Natural killer cell (primary cell): ENCODE data around the gene OLFM4. TPM values are rescaled to one million over a fixed set of nuclear protein-coding genes. Genes with fewer than 3 reads are reported as not detected.

Experiments used
- ATAC-seq, 3 donors: fragments of 150-1000 bp in 2 of 3; fragments of 200-7000 bp in 1 of 3; cut with Tn5 transposase; 1 replicate in 1 of 3; 2 replicates in 2 of 3; pipeline ENCODE4 v1.10.0; 2021; ENCODE audit warnings: mild to moderate bottlenecking in 2 of 3, moderate library complexity in 2 of 3
- DNase-seq, 2 donors: peaks; one replicate each; pipeline versions ENCODE4 v3.0.0 to v3.0.0-alpha.2; 2013 to 2021; ENCODE audit warnings: mixed read lengths in 1 of 2
- H3K27ac ChIP-seq: one replicate; pipeline ENCODE4 v1.5.1; 2013; ENCODE audit warnings: mild to moderate bottlenecking, low read length
- H3K27me3 ChIP-seq: one replicate; pipeline ENCODE4 v1.6.1; 2013; ENCODE audit warnings: low read length; ENCODE audit not compliant: control insufficient read depth, insufficient read depth
- H3K36me3 ChIP-seq: one replicate; pipeline ENCODE4 v1.6.1; 2013; ENCODE audit warnings: low read length; ENCODE audit not compliant: control insufficient read depth, insufficient read depth
- H3K4me1 ChIP-seq: one replicate; pipeline ENCODE4 v1.6.1; 2013; ENCODE audit warnings: low read length; ENCODE audit not compliant: control insufficient read depth, insufficient read depth
- H3K4me3 ChIP-seq: one replicate; pipeline ENCODE4 v1.5.1; 2013; ENCODE audit warnings: low read length
- H3K9me3 ChIP-seq: one replicate; pipeline ENCODE4 v1.6.1; 2013; ENCODE audit warnings: low read length; ENCODE audit not compliant: control insufficient read depth, insufficient read depth
- H3K27ac Mint-ChIP-seq, 2 donors: one replicate each; pipeline ENCODE4 v1.8.0; 2022; ENCODE audit warnings: mild to moderate bottlenecking in 2 of 2, mixed read lengths in 2 of 2, moderate library complexity in 1 of 2
- H3K27me3 Mint-ChIP-seq, 2 donors: one replicate each; pipeline ENCODE4 v1.8.0; 2022; ENCODE audit warnings: low read depth in 2 of 2, mixed read lengths in 2 of 2
- H3K36me3 Mint-ChIP-seq: one replicate; pipeline ENCODE4 v1.8.0; 2022; ENCODE audit warnings: mixed read lengths
- H3K4me1 Mint-ChIP-seq, 2 donors: one replicate each; pipeline ENCODE4 v1.8.0; 2022; ENCODE audit warnings: mixed read lengths in 2 of 2
- H3K4me3 Mint-ChIP-seq: one replicate; pipeline ENCODE4 v1.8.0; 2022; ENCODE audit warnings: mild to moderate bottlenecking, moderate library complexity, mixed read lengths
- H3K9me3 Mint-ChIP-seq, 2 donors: one replicate each; pipeline ENCODE4 v1.8.0; 2022; ENCODE audit warnings: mixed read lengths in 2 of 2
- CTCF ChIP-seq: fragments of 200-600 bp; IDR thresholded peaks from one replicate; pipeline ENCODE4 v1.8.0; 2022; ENCODE audit warnings: antibody characterized with exemption
- WGBS: methylation state at CpG from one replicate; pipeline ENCODE4 v1.1.7; 2013; ENCODE audit warnings: missing lambda C conversion rate; ENCODE audit not compliant: insufficient coverage; 5-methylcytosine and 5-hydroxymethylcytosine counted together
- intact Hi-C: fragments of 100-400 bp; cut with micrococcal nuclease; formaldehyde crosslinking; loops from one replicate; pipeline ENCODE4 v1.14.2; 2022
- total RNA-seq, 4 donors: library from RNA; stranded (reverse); fragments of 120-200 nt in 1 of 4; gene quantifications; one replicate each; pipeline versions ENCODE4 v1.2.3 to v1.2.4, GENCODE V29; 2013 to 2022

Gene OLFM4
- total RNA-seq, 3 donors from 2014 or later (not counting 1 experiment from before 2014, with no cell fraction given) = not detected

DNA sequence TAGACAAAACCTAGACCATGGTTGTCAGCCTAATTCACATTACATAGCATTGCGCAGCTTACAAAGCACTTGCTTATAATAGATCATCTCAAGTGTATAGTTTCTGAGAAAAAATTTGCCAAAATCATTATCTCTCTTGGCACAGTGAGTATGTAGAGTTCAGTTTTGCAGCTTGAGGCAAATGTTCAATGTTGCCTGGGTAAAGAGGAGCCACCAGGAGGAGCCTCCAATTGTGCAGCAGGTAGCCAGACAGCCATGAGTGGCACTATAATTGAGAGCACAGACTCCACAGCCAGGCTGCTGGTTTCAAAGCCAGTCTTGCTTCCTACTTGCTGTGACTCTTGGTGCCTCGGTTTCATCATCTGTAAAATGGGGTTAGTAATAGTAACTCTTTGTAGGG, 24.0 kb upstream of the OLFM4 start:
- Histone ChIP-seq H3K9me3 (no peaks in the 10 kb centered on the region), H3K36me3 (no peaks in the 10 kb centered on the region), H3K27ac (no peak overlapping the region), H3K27me3 (no peaks in the 10 kb centered on the region), H3K4me1 (no peaks in the 10 kb centered on the region), H3K4me3 (no peak overlapping the region)
- Mint-ChIP-seq H3K9me3 (no peaks in the 10 kb centered on the region), H3K36me3 (no peaks in the 10 kb centered on the region), H3K27me3 (peaks cover 0 to 3% of the 10 kb centered on the region in 2 donors), H3K4me1 (peaks cover 16 to 18% of the 10 kb centered on the region in 2 donors), H3K27ac (no peak overlapping the region), H3K4me3 (no peak overlapping the region)
- WGBS = 88% methylated on average over 1 of the region's 2 CpGs
- no peak for TF ChIP-seq CTCF
- DNase-seq = no peak
- intact Hi-C loops = no loop called here
- no peak for ATAC-seq

- Mint-ChIP-seq H3K4me3 (no peak overlapping the region), H3K27ac (no peak overlapping the region), H3K9me3 (no peaks in the 10 kb centered on the region), H3K27me3 (peaks cover 0 to 3% of the 10 kb centered on the region in 2 donors), H3K4me1 (peaks cover 9% of the 10 kb centered on the region in 2 donors), H3K36me3 (no peaks in the 10 kb centered on the region)
- Histone ChIP-seq H3K36me3 (no peaks in the 10 kb centered on the region), H3K27ac (no peak overlapping the region), H3K4me3 (no peak overlapping the region), H3K27me3 (no peaks in the 10 kb centered on the region), H3K4me1 (no peaks in the 10 kb centered on the region), H3K9me3 (no peaks in the 10 kb centered on the region)
- WGBS = 96% methylated on average over 12 of the region's 12 CpGs
- intact Hi-C loops = no loop called here
- DNase-seq = no peak
- ATAC-seq = no peak
- TF ChIP-seq CTCF = no peak
Measured at GRCh38 chr13:53005626-53006025, 23.0 kb upstream of the OLFM4 start.

DNA sequence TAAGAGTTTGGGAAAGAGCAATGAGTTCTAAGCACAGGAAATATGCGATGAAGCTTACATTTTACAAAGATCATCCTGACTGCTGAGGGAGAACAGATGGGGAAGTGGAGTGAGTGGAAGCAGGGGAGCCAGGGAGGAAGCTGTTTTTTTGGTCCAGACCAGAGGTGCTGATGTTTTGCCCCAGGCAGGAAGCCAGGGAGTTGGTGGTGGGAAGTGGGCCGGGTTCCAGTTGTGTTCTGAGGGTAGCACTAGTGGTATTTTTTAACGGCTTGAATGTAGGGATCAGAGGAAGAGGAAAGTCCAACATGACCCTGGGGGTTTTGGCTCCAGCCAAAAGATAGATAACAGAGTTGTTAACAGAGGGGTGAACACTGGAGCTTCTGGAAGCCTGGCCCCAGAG, 20.7 kb upstream of the OLFM4 start:
- Histone ChIP-seq H3K27me3 (no peaks in the 10 kb centered on the region), H3K36me3 (no peaks in the 10 kb centered on the region), H3K4me1 (no peaks in the 10 kb centered on the region), H3K9me3 (no peaks in the 10 kb centered on the region), H3K4me3 (no peak overlapping the region), H3K27ac (no peak overlapping the region)
- no peak for ATAC-seq
- TF ChIP-seq CTCF = no peak
- no peaks in the 10 kb centered on the region for H3K9me3 Mint-ChIP-seq
- WGBS = 1% methylated on average over 3 of the region's 3 CpGs
- H3K27ac Mint-ChIP-seq = no peak overlapping the region
- DNase-seq = no peak
- H3K27me3 Mint-ChIP-seq = peaks cover 0 to 8% of the 10 kb centered on the region in 2 donors
- intact Hi-C loops = no loop called here
- peaks cover 9% of the 10 kb centered on the region in 2 donors for H3K4me1 Mint-ChIP-seq
- no peaks in the 10 kb centered on the region for H3K36me3 Mint-ChIP-seq
- no peak overlapping the region for H3K4me3 Mint-ChIP-seq

DNA sequence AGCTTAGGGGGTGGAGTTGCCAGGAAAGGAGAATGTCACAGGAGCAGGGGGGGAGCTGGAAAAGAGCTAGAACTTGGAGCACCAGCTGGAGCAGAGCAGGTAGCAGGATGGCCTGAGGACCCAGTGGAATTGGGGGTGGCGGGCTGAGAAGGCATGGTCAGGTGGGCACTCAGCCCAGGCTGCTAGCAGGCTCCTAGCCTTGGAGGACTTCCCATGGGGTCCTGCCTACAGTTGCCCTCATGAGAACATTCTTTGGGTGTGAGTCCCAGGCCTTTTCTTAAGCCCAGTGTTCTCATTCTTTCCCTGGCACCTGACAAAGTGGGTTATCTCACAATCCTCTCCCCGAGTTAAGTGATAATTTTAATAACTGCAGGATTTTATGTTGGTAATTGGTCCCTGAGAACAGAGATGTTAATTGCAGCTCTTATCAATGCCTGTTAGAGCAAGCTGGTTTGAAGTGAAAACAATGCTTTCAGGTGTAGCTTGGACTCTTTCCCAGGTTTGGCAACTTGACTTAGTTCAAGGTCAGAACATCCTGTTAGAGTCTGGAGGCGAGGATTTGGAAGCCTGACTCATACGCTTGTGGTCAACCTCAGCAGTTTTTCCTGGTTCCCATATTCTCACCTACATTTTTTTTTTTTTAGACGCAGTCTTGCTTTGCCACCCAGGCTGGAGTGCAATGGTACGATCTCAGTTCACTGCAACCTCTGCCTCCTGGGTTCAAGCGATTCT, 18.1 kb upstream of the OLFM4 start:
- Histone ChIP-seq H3K27me3 (no peaks in the 10 kb centered on the region), H3K9me3 (no peaks in the 10 kb centered on the region), H3K27ac (no peak overlapping the region), H3K36me3 (no peaks in the 10 kb centered on the region), H3K4me1 (no peaks in the 10 kb centered on the region), H3K4me3 (no peak overlapping the region)
- DNase-seq (no peak), ATAC-seq (no peak)
- Mint-ChIP-seq H3K36me3 (no peaks in the 10 kb centered on the region), H3K27ac (no peak overlapping the region), H3K9me3 (no peaks in the 10 kb centered on the region), H3K27me3 (peaks cover 0 to 11% of the 10 kb centered on the region in 2 donors), H3K4me3 (no peak overlapping the region), H3K4me1 (peaks cover 9% of the 10 kb centered on the region in 2 donors)
- intact Hi-C loops = no loop called here
- TF ChIP-seq CTCF = no peak
- 64% methylated on average over 7 of the region's 7 CpGs for WGBS
